GM19025 (cell line): ENCODE data around the gene STH.
"Not testable (repeated sequence)": the region's sequence is repeated elsewhere in the genome, so short reads cannot be mapped to it uniquely, and the experiment has no call there.

Experiments used
- ATAC-seq: cut with Tn5 transposase; IDR thresholded peaks from one replicate; pipeline ENCODE4 v1.9.1; 2021; ENCODE audit warnings: mild to moderate bottlenecking, low read depth, moderate library complexity; ENCODE audit not compliant: unreplicated experiment

The STH gene

GRCh38 chr17:45998987-45999899 lies at the start of gene STH:
STH (plus strand) TSS chr17:45999250; CDS start chr17:45999280, 30 bp downstream.
- no peak for ATAC-seq

GRCh38 chr17:45949755-45950320 lies 49.2 kb upstream of the STH start:
- ATAC-seq: no peak

- no peak for ATAC-seq
These were observed 48.2 kb upstream of the STH start for GRCh38 chr17:45950888-45951287.

GRCh38 chr17:45951403-45951802 lies 47.6 kb upstream of the STH start:
- ATAC-seq: no peak

GRCh38 chr17:45951941-45952340 lies 47.1 kb upstream of the STH start:
- ATAC-seq: no peak

- no peak for ATAC-seq
These were observed 46.2 kb upstream of the STH start for GRCh38 chr17:45952814-45953320.

- ATAC-seq: no peak
These were observed 45.5 kb upstream of the STH start for GRCh38 chr17:45953561-45953960.

GRCh38 chr17:45954914-45955313 lies 44.1 kb upstream of the STH start:
- ATAC-seq: no peak

GRCh38 chr17:45955326-45955725 lies 43.7 kb upstream of the STH start:
- ATAC-seq: no peak

- ATAC-seq: no peak
These were observed 43.0 kb upstream of the STH start for GRCh38 chr17:45956090-45956489.

GRCh38 chr17:45956746-45957145 lies 42.3 kb upstream of the STH start:
- not testable (repeated sequence) for ATAC-seq

- ATAC-seq: no peak
These were observed 40.7 kb upstream of the STH start for GRCh38 chr17:45958307-45958706.

- no peak for ATAC-seq
These were observed 39.9 kb upstream of the STH start for GRCh38 chr17:45958994-45959665.

GRCh38 chr17:45960311-45960710 lies 38.7 kb upstream of the STH start:
- no peak for ATAC-seq

- no peak for ATAC-seq
These were observed 37.8 kb upstream of the STH start for GRCh38 chr17:45961206-45961605.

- ATAC-seq: no peak
These were observed 36.7 kb upstream of the STH start for GRCh38 chr17:45962221-45962972.

- no peak for ATAC-seq
These were observed 35.8 kb upstream of the STH start for GRCh38 chr17:45963283-45963682.

- no peak for ATAC-seq
These were observed 35.2 kb upstream of the STH start for GRCh38 chr17:45963889-45964288.

GRCh38 chr17:45964634-45965033 lies 34.4 kb upstream of the STH start:
- no peak for ATAC-seq

- ATAC-seq: no peak
These were observed 33.2 kb upstream of the STH start for GRCh38 chr17:45965812-45966211.
